HepG2 (cell line): ENCODE measurements around the gene MCFD2. TPM values are rescaled to one million over a fixed set of nuclear protein-coding genes. Genes with fewer than 3 reads are reported as not detected.

ENCODE experiments used
- GABPA ChIP-seq, 2 experiments: IDR thresholded peaks; 2 replicates each; pipeline ENCODE4 v1.6.1; 2011 to 2016; ENCODE audit warnings: low read depth in 2 of 2, low read length in 1 of 2, missing biosample characterization in 1 of 2, missing genetic modification characterization in 1 of 2
- HOXA7 ChIP-seq: sonication (generic); formaldehyde crosslinking; IDR thresholded peaks from 2 replicates; pipeline ENCODE4 v1.8.1; 2022; ENCODE audit warnings: mild to moderate bottlenecking, missing genetic modification reagents, moderate library complexity
- HOXA9 ChIP-seq: sonication (generic); formaldehyde crosslinking; IDR thresholded peaks from 2 replicates; pipeline ENCODE4 v1.8.1; 2022; ENCODE audit warnings: missing genetic modification reagents, mild to moderate bottlenecking, moderate library complexity, borderline replicate concordance
- KDM5A ChIP-seq: fragments of 200-600 bp; sonication (generic); IDR thresholded peaks from 2 replicates; pipeline ENCODE4 v1.7.0; 2018; ENCODE audit warnings: antibody characterized with exemption, mild to moderate bottlenecking, low read length, borderline replicate concordance
- KLF16 ChIP-seq, 2 experiments: sonication (generic) in 1 of 2; formaldehyde crosslinking in 1 of 2; IDR thresholded peaks; 2 replicates each; pipeline versions ENCODE4 v1.6.1 to v1.8.0; 2016 to 2023; ENCODE audit warnings: missing genetic modification reagents in 2 of 2, missing compliant biosample characterization in 1 of 2
- NBN ChIP-seq: fragments of 450-650 bp; conservative IDR thresholded peaks from 2 replicates; pipeline ENCODE4 v1.6.1; 2017
- NFE2L1 ChIP-seq: sonication (generic); formaldehyde crosslinking; IDR thresholded peaks from 2 replicates; pipeline ENCODE4 v1.4.0; 2020; ENCODE audit warnings: missing genetic modification reagents, mild to moderate bottlenecking, borderline replicate concordance
- NFIB ChIP-seq: sonication (generic); formaldehyde crosslinking; IDR thresholded peaks from 2 replicates; pipeline ENCODE4 v1.9.0; 2021; ENCODE audit warnings: missing genetic modification reagents, mild to moderate bottlenecking, borderline replicate concordance
- TCF7L2 ChIP-seq: IDR thresholded peaks from 2 replicates; pipeline ENCODE4 v1.6.1; 2011; ENCODE audit warnings: mild to moderate bottlenecking, low read depth, low read length, moderate library complexity
- ZFX ChIP-seq: sonication (generic); formaldehyde crosslinking; IDR thresholded peaks from 2 replicates; pipeline ENCODE4 v1.4.0; 2020; ENCODE audit warnings: mild to moderate bottlenecking, low read depth, missing genetic modification reagents, moderate library complexity
- ZNF207 ChIP-seq: fragments of 450-650 bp; IDR thresholded peaks from 2 replicates; pipeline ENCODE4 v1.6.1; 2016; ENCODE audit warnings: antibody characterized with exemption, borderline replicate concordance
- ZNF251 ChIP-seq: sonication (generic); formaldehyde crosslinking; IDR thresholded peaks from 2 replicates; pipeline ENCODE4 v1.9.0; 2021; ENCODE audit warnings: mild to moderate bottlenecking, missing genetic modification reagents
- ZNF598 ChIP-seq: sonication (generic); formaldehyde crosslinking; IDR thresholded peaks from 2 replicates; pipeline ENCODE4 v1.5.1; 2020; ENCODE audit warnings: mild to moderate bottlenecking, missing genetic modification reagents, borderline replicate concordance
- ZNF780A ChIP-seq: sonication (generic); formaldehyde crosslinking; IDR thresholded peaks from 2 replicates; pipeline ENCODE4 v1.8.0; 2022; ENCODE audit warnings: mild to moderate bottlenecking, missing genetic modification reagents, moderate library complexity
- ZSCAN30 ChIP-seq: sonication (generic); formaldehyde crosslinking; IDR thresholded peaks from 2 replicates; pipeline ENCODE4 v1.5.0; 2020; ENCODE audit warnings: mild to moderate bottlenecking, missing genetic modification reagents
- polyA plus RNA-seq, 8 experiments: library from polyadenylated mRNA; depleted of rRNA in 3 of 8; stranded (reverse) in 7 of 8; unstranded in 1 of 8; fragments of >200 nt; fragmentation: Illumina TruSeq in 4 of 8; extraction: Trizol in 4 of 8; gene quantifications; 2 replicates each; pipeline versions ENCODE4 v1.2.1 to v1.2.3, GENCODE V29; 2011 to 2016; ENCODE audit warnings: low read depth in 4 of 8, missing spikeins in 1 of 8, mixed read lengths in 1 of 8; ENCODE audit not compliant: insufficient read depth in 1 of 8
- total RNA-seq, 5 experiments: library from RNA; depleted of rRNA; stranded (reverse); fragments of >200 nt; fragmentation: Illumina TruSeq; extraction: Trizol; gene quantifications; 2 replicates each; pipeline ENCODE4 v1.2.3, GENCODE V29; 2016; ENCODE audit warnings: low read depth in 1 of 5
- TF ChIP-seq, protein P1 (sequence below): sonication (generic); formaldehyde crosslinking; IDR thresholded peaks from 2 replicates; pipeline ENCODE4 v1.8.0; 2022; ENCODE audit warnings: missing genetic modification reagents, mild to moderate bottlenecking, moderate library complexity, borderline replicate concordance
- TF ChIP-seq, protein P2 (sequence below): sonication (generic); formaldehyde crosslinking; IDR thresholded peaks from 2 replicates; pipeline ENCODE4 v1.9.0; 2021; ENCODE audit warnings: mild to moderate bottlenecking, missing genetic modification reagents
- TF ChIP-seq, protein P3 (sequence below): sonication (generic); formaldehyde crosslinking; IDR thresholded peaks from 2 replicates; pipeline ENCODE4 v1.9.0; 2022; ENCODE audit warnings: missing genetic modification reagents, mild to moderate bottlenecking, borderline replicate concordance

The MCFD2 gene
- total and polyA plus RNA-seq, 2 of the 13 experiments (the other 11 are each of a cell fraction or from before 2014, with no cell fraction given), result 183 to 232 TPM

DNA sequence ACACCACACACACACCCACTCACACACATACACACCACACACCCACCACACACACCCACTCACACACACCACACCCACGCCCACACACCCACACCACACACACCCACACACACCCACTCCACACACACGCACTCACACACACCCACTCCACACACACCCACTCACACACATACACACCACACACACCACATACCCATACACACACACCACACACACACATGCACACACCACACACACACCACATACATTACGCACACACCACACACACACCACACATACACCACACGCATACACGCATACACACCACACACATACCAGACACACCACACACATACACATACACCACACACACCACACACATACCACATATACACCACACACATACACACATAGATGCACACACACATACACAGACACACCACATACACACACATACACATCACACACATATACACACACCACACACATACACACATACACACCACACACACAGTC, 37.9 kb downstream of the MCFD2 start (continued):
- TF ChIP-seq, protein P1, sequence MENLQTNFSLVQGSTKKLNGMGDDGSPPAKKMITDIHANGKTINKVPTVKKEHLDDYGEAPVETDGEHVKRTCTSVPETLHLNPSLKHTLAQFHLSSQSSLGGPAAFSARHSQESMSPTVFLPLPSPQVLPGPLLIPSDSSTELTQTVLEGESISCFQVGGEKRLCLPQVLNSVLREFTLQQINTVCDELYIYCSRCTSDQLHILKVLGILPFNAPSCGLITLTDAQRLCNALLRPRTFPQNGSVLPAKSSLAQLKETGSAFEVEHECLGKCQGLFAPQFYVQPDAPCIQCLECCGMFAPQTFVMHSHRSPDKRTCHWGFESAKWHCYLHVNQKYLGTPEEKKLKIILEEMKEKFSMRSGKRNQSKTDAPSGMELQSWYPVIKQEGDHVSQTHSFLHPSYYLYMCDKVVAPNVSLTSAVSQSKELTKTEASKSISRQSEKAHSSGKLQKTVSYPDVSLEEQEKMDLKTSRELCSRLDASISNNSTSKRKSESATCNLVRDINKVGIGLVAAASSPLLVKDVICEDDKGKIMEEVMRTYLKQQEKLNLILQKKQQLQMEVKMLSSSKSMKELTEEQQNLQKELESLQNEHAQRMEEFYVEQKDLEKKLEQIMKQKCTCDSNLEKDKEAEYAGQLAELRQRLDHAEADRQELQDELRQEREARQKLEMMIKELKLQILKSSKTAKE (CRISPR knock-in tag), result 0 out of 2 replicates have a peak, but pooled peaks have one; percentile 20
- TF ChIP-seq HOXA9 (CRISPR knock-in tag) (peak; percentile 30; the same call in 1 of the 2 replicates), GABPA (IDR thresholded peaks at IDR 0.05; ENCODE audit: low read depth, low read length) (0 out of 2 replicates have a peak, but pooled peaks have one; percentile 7), GABPA (CRISPR knock-in tag; IDR thresholded peaks at IDR 0.05; ENCODE audit: low read depth) (no peak), TCF7L2 (0 out of 2 replicates have a peak, but pooled peaks have one; percentile 11), ZNF251 (0 out of 2 replicates have a peak, but pooled peaks have one; percentile 37), ZNF598 (CRISPR knock-in tag) (no peak), HOXA7 (peak; percentile 23; the same call in 1 of the 2 replicates), ZSCAN30 (CRISPR knock-in tag) (no peak), ZFX (CRISPR knock-in tag) (0 out of 2 replicates have a peak, but pooled peaks have one; percentile 22), NFE2L1 (0 out of 2 replicates have a peak, but pooled peaks have one; percentile 9), NBN (0 out of 2 replicates have a peak, but pooled peaks have one; percentile 19), ZNF780A (CRISPR knock-in tag) (peak; percentile 28; the same call in 1 of the 2 replicates), KLF16 (CRISPR knock-in tag; IDR thresholded peaks at IDR 0.05) (peak in 1 of 2 experiments; percentile 69; a peak in 1 of 4 replicates), NFIB (CRISPR knock-in tag) (no peak), ZNF207 (0 out of 2 replicates have a peak, but pooled peaks have one; percentile 43), KDM5A (no peak)
- TF ChIP-seq, protein P2, sequence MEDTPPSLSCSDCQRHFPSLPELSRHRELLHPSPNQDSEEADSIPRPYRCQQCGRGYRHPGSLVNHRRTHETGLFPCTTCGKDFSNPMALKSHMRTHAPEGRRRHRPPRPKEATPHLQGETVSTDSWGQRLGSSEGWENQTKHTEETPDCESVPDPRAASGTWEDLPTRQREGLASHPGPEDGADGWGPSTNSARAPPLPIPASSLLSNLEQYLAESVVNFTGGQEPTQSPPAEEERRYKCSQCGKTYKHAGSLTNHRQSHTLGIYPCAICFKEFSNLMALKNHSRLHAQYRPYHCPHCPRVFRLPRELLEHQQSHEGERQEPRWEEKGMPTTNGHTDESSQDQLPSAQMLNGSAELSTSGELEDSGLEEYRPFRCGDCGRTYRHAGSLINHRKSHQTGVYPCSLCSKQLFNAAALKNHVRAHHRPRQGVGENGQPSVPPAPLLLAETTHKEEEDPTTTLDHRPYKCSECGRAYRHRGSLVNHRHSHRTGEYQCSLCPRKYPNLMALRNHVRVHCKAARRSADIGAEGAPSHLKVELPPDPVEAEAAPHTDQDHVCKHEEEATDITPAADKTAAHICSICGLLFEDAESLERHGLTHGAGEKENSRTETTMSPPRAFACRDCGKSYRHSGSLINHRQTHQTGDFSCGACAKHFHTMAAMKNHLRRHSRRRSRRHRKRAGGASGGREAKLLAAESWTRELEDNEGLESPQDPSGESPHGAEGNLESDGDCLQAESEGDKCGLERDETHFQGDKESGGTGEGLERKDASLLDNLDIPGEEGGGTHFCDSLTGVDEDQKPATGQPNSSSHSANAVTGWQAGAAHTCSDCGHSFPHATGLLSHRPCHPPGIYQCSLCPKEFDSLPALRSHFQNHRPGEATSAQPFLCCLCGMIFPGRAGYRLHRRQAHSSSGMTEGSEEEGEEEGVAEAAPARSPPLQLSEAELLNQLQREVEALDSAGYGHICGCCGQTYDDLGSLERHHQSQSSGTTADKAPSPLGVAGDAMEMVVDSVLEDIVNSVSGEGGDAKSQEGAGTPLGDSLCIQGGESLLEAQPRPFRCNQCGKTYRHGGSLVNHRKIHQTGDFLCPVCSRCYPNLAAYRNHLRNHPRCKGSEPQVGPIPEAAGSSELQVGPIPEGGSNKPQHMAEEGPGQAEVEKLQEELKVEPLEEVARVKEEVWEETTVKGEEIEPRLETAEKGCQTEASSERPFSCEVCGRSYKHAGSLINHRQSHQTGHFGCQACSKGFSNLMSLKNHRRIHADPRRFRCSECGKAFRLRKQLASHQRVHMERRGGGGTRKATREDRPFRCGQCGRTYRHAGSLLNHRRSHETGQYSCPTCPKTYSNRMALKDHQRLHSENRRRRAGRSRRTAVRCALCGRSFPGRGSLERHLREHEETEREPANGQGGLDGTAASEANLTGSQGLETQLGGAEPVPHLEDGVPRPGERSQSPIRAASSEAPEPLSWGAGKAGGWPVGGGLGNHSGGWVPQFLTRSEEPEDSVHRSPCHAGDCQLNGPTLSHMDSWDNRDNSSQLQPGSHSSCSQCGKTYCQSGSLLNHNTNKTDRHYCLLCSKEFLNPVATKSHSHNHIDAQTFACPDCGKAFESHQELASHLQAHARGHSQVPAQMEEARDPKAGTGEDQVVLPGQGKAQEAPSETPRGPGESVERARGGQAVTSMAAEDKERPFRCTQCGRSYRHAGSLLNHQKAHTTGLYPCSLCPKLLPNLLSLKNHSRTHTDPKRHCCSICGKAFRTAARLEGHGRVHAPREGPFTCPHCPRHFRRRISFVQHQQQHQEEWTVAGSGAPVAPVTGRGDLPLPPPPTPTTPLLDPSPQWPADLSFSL (CRISPR knock-in tag), result peak; percentile 97
- TF ChIP-seq, protein P3, sequence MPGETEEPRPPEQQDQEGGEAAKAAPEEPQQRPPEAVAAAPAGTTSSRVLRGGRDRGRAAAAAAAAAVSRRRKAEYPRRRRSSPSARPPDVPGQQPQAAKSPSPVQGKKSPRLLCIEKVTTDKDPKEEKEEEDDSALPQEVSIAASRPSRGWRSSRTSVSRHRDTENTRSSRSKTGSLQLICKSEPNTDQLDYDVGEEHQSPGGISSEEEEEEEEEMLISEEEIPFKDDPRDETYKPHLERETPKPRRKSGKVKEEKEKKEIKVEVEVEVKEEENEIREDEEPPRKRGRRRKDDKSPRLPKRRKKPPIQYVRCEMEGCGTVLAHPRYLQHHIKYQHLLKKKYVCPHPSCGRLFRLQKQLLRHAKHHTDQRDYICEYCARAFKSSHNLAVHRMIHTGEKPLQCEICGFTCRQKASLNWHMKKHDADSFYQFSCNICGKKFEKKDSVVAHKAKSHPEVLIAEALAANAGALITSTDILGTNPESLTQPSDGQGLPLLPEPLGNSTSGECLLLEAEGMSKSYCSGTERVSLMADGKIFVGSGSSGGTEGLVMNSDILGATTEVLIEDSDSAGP (CRISPR knock-in tag), result 0 out of 2 replicates have a peak, but pooled peaks have one; percentile 4
